Measurements from ENCODE around the gene VAV3.
"Not testable (repeated sequence)": the region's sequence is repeated elsewhere in the genome, so short reads cannot be mapped to it uniquely, and the experiment has no call there.

Gene VAV3

GRCh38 chr1:107965110-107965991, at the start of gene VAV3:
Gene VAV3, minus strand, starts transcription at chr1:107965180. Its CDS starts 311 bp downstream, at chr1:107964869.
- peak in 44 of 56 donors; percentile 1 to 71 (median 34) for DNase-seq

- no peak for DNase-seq
Observed at GRCh38 chr1:108012553-108012952, 47.6 kb upstream of the VAV3 start.

GRCh38 chr1:108011295-108011694, 46.3 kb upstream of the VAV3 start:
- no peak for DNase-seq

GRCh38 chr1:108010581-108010980, 45.6 kb upstream of the VAV3 start:
- no peak for DNase-seq

GRCh38 chr1:108009603-108010195, 44.7 kb upstream of the VAV3 start:
- no peak for DNase-seq

- DNase-seq: no peak
Observed at GRCh38 chr1:108007531-108007930, 42.6 kb upstream of the VAV3 start.

GRCh38 chr1:108007070-108007469, 42.1 kb upstream of the VAV3 start:
- DNase-seq: no peak

GRCh38 chr1:108004919-108005318, 39.9 kb upstream of the VAV3 start:
- DNase-seq: not testable (repeated sequence)

- DNase-seq: peak in 2 of 56 donors; percentile 13 to 62
Observed at GRCh38 chr1:108000620-108001111, 35.7 kb upstream of the VAV3 start.

- DNase-seq: no peak
Observed at GRCh38 chr1:108000184-108000583, 35.2 kb upstream of the VAV3 start.

- DNase-seq: no peak
Observed at GRCh38 chr1:107997866-107998265, 32.9 kb upstream of the VAV3 start.

GRCh38 chr1:107993920-107994319, 28.9 kb upstream of the VAV3 start:
- DNase-seq: peak in 30 of 56 donors; percentile 2 to 52 (median 18)

- DNase-seq: no peak
Observed at GRCh38 chr1:107992347-107992746, 27.4 kb upstream of the VAV3 start.

GRCh38 chr1:107991371-107992066, 26.5 kb upstream of the VAV3 start:
- peak in 3 of 56 donors; percentile 1 to 11 (median 3) for DNase-seq

- DNase-seq: no peak
Observed at GRCh38 chr1:107990606-107991005, 25.6 kb upstream of the VAV3 start.

GRCh38 chr1:107981277-107981676, 16.3 kb upstream of the VAV3 start:
- no peak for DNase-seq

GRCh38 chr1:107979926-107980325, 14.9 kb upstream of the VAV3 start:
- DNase-seq: no peak

- DNase-seq: no peak
Observed at GRCh38 chr1:107979088-107979487, 14.1 kb upstream of the VAV3 start.

GRCh38 chr1:107976836-107977235, 11.9 kb upstream of the VAV3 start:
- DNase-seq: no peak

- DNase-seq: no peak
Observed at GRCh38 chr1:107976431-107976830, 11.5 kb upstream of the VAV3 start.

GRCh38 chr1:107975851-107976250, 10.9 kb upstream of the VAV3 start:
- no peak for DNase-seq

GRCh38 chr1:107974090-107974489, 9.1 kb upstream of the VAV3 start:
- DNase-seq: no peak

Data from amygdala (tissue), 56 donors.